Raji (cell line): ENCODE data around the gene ANKRD61.

Experiments used
- POLR2A ChIP-seq: IDR thresholded peaks from 2 replicates; pipeline ENCODE4 v1.6.1; 2011; ENCODE audit warnings: low read depth, low read length, control low read depth; ENCODE audit not compliant: insufficient read depth

ANKRD61 gene

GRCh38 chr7:6027806-6028365 is 3.3 kb upstream of the ANKRD61 start:
- TF ChIP-seq POLR2A: no peak

- no peak for TF ChIP-seq POLR2A
Measured at GRCh38 chr7:6028563-6028962, 2.6 kb upstream of the ANKRD61 start.

- no peak for TF ChIP-seq POLR2A
Measured at GRCh38 chr7:6031567-6031966, 391 bp downstream of the ANKRD61 start.

GRCh38 chr7:6032167-6032566 is 991 bp downstream of the ANKRD61 start:
- no peak for TF ChIP-seq POLR2A

- TF ChIP-seq POLR2A: no peak
Measured at GRCh38 chr7:6032641-6033040, 1.5 kb downstream of the ANKRD61 start.

GRCh38 chr7:6035165-6035564 is 4.0 kb downstream of the ANKRD61 start:
- TF ChIP-seq POLR2A: no peak

- TF ChIP-seq POLR2A: no peak
Measured at GRCh38 chr7:6035686-6036085, 4.5 kb downstream of the ANKRD61 start.

GRCh38 chr7:6049780-6050179 is 18.6 kb downstream of the ANKRD61 start:
- TF ChIP-seq POLR2A: no peak

- TF ChIP-seq POLR2A: no peak
Measured at GRCh38 chr7:6056616-6057015, 25.4 kb downstream of the ANKRD61 start.

GRCh38 chr7:6057316-6058129 is 26.3 kb downstream of the ANKRD61 start:
- TF ChIP-seq POLR2A: no peak

- TF ChIP-seq POLR2A: no peak
Measured at GRCh38 chr7:6071406-6071805, 40.2 kb downstream of the ANKRD61 start.

GRCh38 chr7:6074612-6075380 is 43.6 kb downstream of the ANKRD61 start:
- no peak for TF ChIP-seq POLR2A

- TF ChIP-seq POLR2A: no peak
Measured at GRCh38 chr7:6078548-6078947, 47.4 kb downstream of the ANKRD61 start.
